ENCODE results near the gene ERMP1.

ERMP1 gene

GRCh38 chr9:5854063-5854790 is 21.3 kb upstream of the ERMP1 start:
- DNase-seq: no peak

- DNase-seq: no peak
Measured at GRCh38 chr9:5853617-5854016, 20.7 kb upstream of the ERMP1 start.

- no peak for DNase-seq
Measured at GRCh38 chr9:5852987-5853386, 20.1 kb upstream of the ERMP1 start.

GRCh38 chr9:5851445-5851844 is 18.5 kb upstream of the ERMP1 start:
- DNase-seq: no peak

GRCh38 chr9:5850724-5851122 is 17.8 kb upstream of the ERMP1 start:
- DNase-seq: no peak

GRCh38 chr9:5848372-5848882 is 15.5 kb upstream of the ERMP1 start:
- no peak for DNase-seq

GRCh38 chr9:5846501-5846921 is 13.6 kb upstream of the ERMP1 start:
- DNase-seq: no peak

- DNase-seq: no peak
Measured at GRCh38 chr9:5846096-5846495, 13.2 kb upstream of the ERMP1 start.

GRCh38 chr9:5845157-5845531 is 12.2 kb upstream of the ERMP1 start:
- no peak for DNase-seq

- peak in 2 of 6 experiments; percentile 1 to 16 for DNase-seq
Measured at GRCh38 chr9:5843794-5844471, 11.0 kb upstream of the ERMP1 start.

GRCh38 chr9:5842929-5843793 is 10.2 kb upstream of the ERMP1 start:
- no peak for DNase-seq

GRCh38 chr9:5841771-5842573 is 9.1 kb upstream of the ERMP1 start:
- DNase-seq: peak; percentile 26 to 81 (median 62)

GRCh38 chr9:5840788-5841187 is 7.9 kb upstream of the ERMP1 start:
- DNase-seq: no peak

GRCh38 chr9:5839572-5839902 is 6.6 kb upstream of the ERMP1 start:
- no peak for DNase-seq

GRCh38 chr9:5838884-5839571 is 6.1 kb upstream of the ERMP1 start:
- no peak for DNase-seq

GRCh38 chr9:5835808-5836207 is 2.9 kb upstream of the ERMP1 start:
- DNase-seq: no peak

- DNase-seq: no peak
Measured at GRCh38 chr9:5834214-5834613, 1.3 kb upstream of the ERMP1 start.

- DNase-seq: peak in 3 of 6 experiments; percentile 49 to 64 (median 53)
Measured at GRCh38 chr9:5832071-5832537, 813 bp downstream of the ERMP1 start.

- DNase-seq: no peak
Measured at GRCh38 chr9:5825895-5826622, 6.9 kb downstream of the ERMP1 start.

- no peak for DNase-seq
Measured at GRCh38 chr9:5825223-5825622, 7.7 kb downstream of the ERMP1 start.

GRCh38 chr9:5820425-5820824 is 12.5 kb downstream of the ERMP1 start:
- no peak for DNase-seq
